Endothelial cell of umbilical vein (primary cell): ENCODE results near the gene CERS2. TPM values are rescaled to one million over a fixed set of nuclear protein-coding genes. Genes with fewer than 3 reads are reported as not detected.

ENCODE experiments used
- BruUV-seq: library from RNA; stranded (reverse); fragments of 400-500 nt; replicated peaks from 2 replicates; lab custom pipeline; 2021; lab: Mats Ljungman, UMichigan
- CTCF ChIA-PET: fragments of 300-600, 350-600 bp; sonication (Branson Sonifier 250); formaldehyde crosslinking; loops from one replicate; lab custom pipeline; 2021; ENCODE audit warnings: antibody characterized with exemption, inconsistent platforms; lab: Charles Lee
- POLR2A ChIA-PET: fragments of 300-600, 350-600 bp; sonication (Branson Sonifier 250); formaldehyde crosslinking; loops from one replicate; lab custom pipeline; 2021; ENCODE audit warnings: antibody characterized with exemption, inconsistent platforms; lab: Charles Lee
- DNase-seq: peaks from one replicate; pipeline ENCODE4 v3.0.0-alpha.2; 2011; ENCODE audit warnings: low read depth, low spot score
- FAIRE-seq: peaks from 2 replicates; lab custom pipeline; 2011; peaks lifted over from hg19 to GRCh38; lab: Jason Lieb, UNC
- H2AFZ ChIP-seq: 2 replicates; pipeline ENCODE4 v1.6.0; 2012; ENCODE audit warnings: low read depth, low read length, control low read depth, inconsistent platforms
- H3K27ac ChIP-seq: 2 replicates; pipeline ENCODE4 v1.5.1; 2011; ENCODE audit warnings: low read depth, mild to moderate bottlenecking, control low read depth, low read length, moderate library complexity; ENCODE audit not compliant: insufficient read depth
- H3K27me3 ChIP-seq, 2 experiments: 2 replicates each; pipeline versions ENCODE4 v1.6.0 to v1.6.1; 2011; ENCODE audit warnings: low read length in 2 of 2, mixed read lengths in 1 of 2; ENCODE audit not compliant: control insufficient read depth in 2 of 2, insufficient read depth in 2 of 2
- H3K36me3 ChIP-seq, 2 experiments: 2 replicates in 1 of 2; 3 replicates in 1 of 2; pipeline ENCODE4 v1.5.1; 2011; ENCODE audit warnings: low read length in 2 of 2, mild to moderate bottlenecking in 1 of 2, moderate library complexity in 1 of 2; ENCODE audit not compliant: control insufficient read depth in 2 of 2, insufficient read depth in 2 of 2; ENCODE audit errors: extremely low read depth in 1 of 2
- H3K4me1 ChIP-seq: 3 replicates; pipeline ENCODE4 v1.5.1; 2011; ENCODE audit warnings: mild to moderate bottlenecking, low read length; ENCODE audit not compliant: control insufficient read depth, insufficient read depth; ENCODE audit errors: extremely low read depth
- H3K4me2 ChIP-seq: 2 replicates; pipeline ENCODE4 v1.6.1; 2011; ENCODE audit warnings: low read length, control low read depth, mixed read lengths; ENCODE audit not compliant: insufficient read depth
- H3K4me3 ChIP-seq, 3 experiments: fragments of 200-600 bp in 1 of 3; sonication (generic), shearing (Covaris generic) in 1 of 3; replicated peaks in 1 of 3; 2 replicates each; pipeline ENCODE4 v1.5.1; 2011 to 2016; ENCODE audit warnings: control low read depth in 3 of 3, low read length in 3 of 3, mild to moderate bottlenecking in 2 of 3, inconsistent platforms in 1 of 3, low read depth in 1 of 3, moderate library complexity in 1 of 3; ENCODE audit not compliant: insufficient read depth in 1 of 3
- H3K79me2 ChIP-seq: 2 replicates; pipeline ENCODE4 v1.6.0; 2012; ENCODE audit warnings: low read length, inconsistent platforms; ENCODE audit not compliant: control insufficient read depth, insufficient read depth
- H3K9ac ChIP-seq: replicated peaks from 2 replicates; pipeline ENCODE3; 2011; ENCODE audit warnings: low read length, control low read depth; ENCODE audit not compliant: insufficient read depth; ENCODE audit errors: extremely low read depth
- H3K9me1 ChIP-seq: replicated peaks from 3 replicates; pipeline ENCODE4 v1.6.0; 2011; ENCODE audit warnings: mild to moderate bottlenecking, low read length; ENCODE audit not compliant: control insufficient read depth, insufficient read depth; ENCODE audit errors: extremely low read depth
- H3K9me3 ChIP-seq: replicated peaks from 2 replicates; pipeline ENCODE4 v1.5.1; 2012; ENCODE audit warnings: low read length, inconsistent platforms; ENCODE audit not compliant: control insufficient read depth, insufficient read depth
- H4K20me1 ChIP-seq: replicated peaks from 2 replicates; pipeline ENCODE3; 2011; ENCODE audit warnings: mild to moderate bottlenecking, low read length; ENCODE audit not compliant: control insufficient read depth, insufficient read depth; ENCODE audit errors: extremely low read depth
- EZH2 ChIP-seq: IDR thresholded peaks from 2 replicates; pipeline ENCODE4 v1.6.1; 2012; ENCODE audit warnings: borderline replicate concordance, low read depth, mild to moderate bottlenecking, moderate library complexity, low read length, inconsistent platforms; ENCODE audit not compliant: severe bottlenecking
- FOS ChIP-seq: IDR thresholded peaks from 2 replicates; pipeline ENCODE4 v1.6.1; 2011; ENCODE audit warnings: mild to moderate bottlenecking, low read length, moderate library complexity, borderline replicate concordance; ENCODE audit not compliant: insufficient read depth
- GATA2 ChIP-seq: IDR thresholded peaks from 2 replicates; pipeline ENCODE4 v1.7.0; 2011; ENCODE audit warnings: low read depth, mild to moderate bottlenecking, moderate library complexity, mixed read lengths, low read length; ENCODE audit not compliant: insufficient read length, insufficient read depth
- JUN ChIP-seq: IDR thresholded peaks from 2 replicates; pipeline ENCODE4 v1.6.1; 2011; ENCODE audit warnings: borderline replicate concordance, low read depth; ENCODE audit not compliant: insufficient read length, insufficient read depth
- MYC ChIP-seq: IDR thresholded peaks from one replicate; pipeline ENCODE4 v1.6.1; 2011; ENCODE audit warnings: mild to moderate bottlenecking, low read depth, low read length
- POLR2A ChIP-seq: IDR thresholded peaks from 2 replicates; pipeline ENCODE4 v1.6.1; 2012; ENCODE audit warnings: low read depth, mild to moderate bottlenecking, control low read depth, low read length
- POLR2AphosphoS5 ChIP-seq: IDR thresholded peaks from 2 replicates; pipeline ENCODE4 v1.6.1; 2012; ENCODE audit warnings: low read depth, mild to moderate bottlenecking, control low read depth, low read length, moderate library complexity; ENCODE audit not compliant: insufficient read depth
- dilution Hi-C: fragments of 300-500 bp; cut with MboI; formaldehyde crosslinking; loops from one replicate; pipeline ENCODE4 v1.15.0; 2019; ENCODE audit warnings: low sequenced_read_pairs; ENCODE audit not compliant: extremely low pct_ligation_motif_present
- intact Hi-C: fragments of 100-400 bp; cut with micrococcal nuclease; formaldehyde crosslinking; loops from one replicate; pipeline ENCODE4 v1.10.0; 2022
- polyA plus RNA-seq, 4 experiments: library from polyadenylated mRNA; depleted of rRNA in 3 of 4; stranded (reverse) in 3 of 4; unstranded in 1 of 4; fragments of >200 nt; gene quantifications; 2 replicates each; pipeline versions ENCODE4 v1.2.1 to v1.2.3, GENCODE V29; 2011 to 2012; ENCODE audit warnings: missing spikeins in 1 of 4
- total RNA-seq: library from RNA; stranded (reverse); gene quantifications from 2 replicates; pipeline ENCODE4 v1.2.3, GENCODE V29; 2021
- TF ChIP-seq, protein P1 (sequence below): IDR thresholded peaks from 2 replicates; pipeline ENCODE4 v1.6.1; 2011; ENCODE audit not compliant: insufficient read depth, insufficient read length
- TF ChIP-seq, protein P2 (sequence below), 2 donors: IDR thresholded peaks; 1 replicate in 1 of 2; 2 replicates in 1 of 2; pipeline ENCODE4 v1.5.1; 2011; ENCODE audit warnings: low read length in 2 of 2, mild to moderate bottlenecking in 2 of 2, moderate library complexity in 2 of 2, control low read depth in 1 of 2, inconsistent platforms in 1 of 2, low read depth in 1 of 2; ENCODE audit not compliant: insufficient read depth in 1 of 2; ENCODE audit errors: extremely low read depth in 1 of 2

Gene CERS2
- total and polyA plus RNA-seq, 2 donors (not counting 3 experiments of a cell fraction or from before 2014, with no cell fraction given), result 143 to 155 TPM

DNA sequence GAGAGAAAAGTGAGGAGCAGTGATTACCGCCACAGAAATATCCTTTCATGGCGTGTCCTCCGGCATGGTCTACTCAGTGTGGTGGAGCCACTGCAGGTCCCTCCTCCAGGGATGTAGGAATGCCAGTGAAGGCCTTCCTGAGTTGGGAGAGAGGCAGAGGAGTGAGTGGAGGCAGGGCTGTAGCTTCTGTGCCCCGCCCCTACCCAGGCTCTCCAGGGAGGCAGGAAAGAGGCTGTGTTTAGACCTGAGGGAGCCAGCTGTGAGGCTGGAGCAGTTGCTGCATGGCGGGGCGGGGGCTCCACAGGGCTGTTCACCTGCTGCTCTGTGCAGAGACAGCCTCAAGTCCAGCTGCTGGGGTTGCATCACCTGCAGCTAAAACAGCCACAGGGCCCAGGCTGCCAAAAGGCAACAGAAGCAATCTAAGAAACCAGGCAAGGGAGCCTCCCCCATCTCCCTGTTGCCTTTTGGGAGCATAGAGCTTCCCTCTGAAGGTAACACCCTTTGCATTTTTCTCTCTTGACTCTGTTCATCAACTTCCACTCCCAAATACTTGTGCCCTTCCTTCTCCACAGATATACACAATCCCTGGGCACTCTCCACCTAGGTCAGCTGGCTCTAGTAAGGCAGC is 6.7 kb upstream of the CERS2 start:
- no TSS peak for BruUV-seq
- DNase-seq, result no peak
- H3K79me2 ChIP-seq, result no peaks in the 10 kb centered on the region
- no peak overlapping the region for H3K27ac ChIP-seq
- no peaks in the 10 kb centered on the region for H3K27me3 ChIP-seq
- ChIA-PET CTCF (interaction anchor here (7.6 to 17.1 kb wide), 2 partner anchors 16 to 25 kb away, joined by 101 to 278 read pairs; partner anchors contain the start of gene MINDY1), POLR2A (interaction anchor here (1.2 kb wide), 1 partner anchor 25 kb away, joined by 3 read pairs; the partner anchor contains the start of gene MINDY1)
- no peaks in the 10 kb centered on the region for H3K36me3 ChIP-seq
- no peak overlapping the region for H2AFZ ChIP-seq
- H3K9me1 ChIP-seq, result no peaks in the 10 kb centered on the region
- H3K4me3 ChIP-seq, result no peak overlapping the region
- no peaks in the 10 kb centered on the region for H3K9me3 ChIP-seq
- peaks cover 22% of the 10 kb centered on the region for H3K4me1 ChIP-seq
- intact Hi-C loops, result no loop called here
- dilution Hi-C loops, result no loop called here
- H4K20me1 ChIP-seq, result no peaks in the 10 kb centered on the region
- FAIRE-seq, result no peak
- no peak for TF ChIP-seq POLR2AphosphoS5
- TF ChIP-seq MYC, result no peak
- no peak for TF ChIP-seq POLR2A
- no peak for TF ChIP-seq FOS
- TF ChIP-seq EZH2, result no peak
- no peak for TF ChIP-seq JUN
- TF ChIP-seq, protein P1, sequence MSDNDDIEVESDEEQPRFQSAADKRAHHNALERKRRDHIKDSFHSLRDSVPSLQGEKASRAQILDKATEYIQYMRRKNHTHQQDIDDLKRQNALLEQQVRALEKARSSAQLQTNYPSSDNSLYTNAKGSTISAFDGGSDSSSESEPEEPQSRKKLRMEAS, result no peak
- TF ChIP-seq GATA2, result no peak
- TF ChIP-seq, protein P2, sequence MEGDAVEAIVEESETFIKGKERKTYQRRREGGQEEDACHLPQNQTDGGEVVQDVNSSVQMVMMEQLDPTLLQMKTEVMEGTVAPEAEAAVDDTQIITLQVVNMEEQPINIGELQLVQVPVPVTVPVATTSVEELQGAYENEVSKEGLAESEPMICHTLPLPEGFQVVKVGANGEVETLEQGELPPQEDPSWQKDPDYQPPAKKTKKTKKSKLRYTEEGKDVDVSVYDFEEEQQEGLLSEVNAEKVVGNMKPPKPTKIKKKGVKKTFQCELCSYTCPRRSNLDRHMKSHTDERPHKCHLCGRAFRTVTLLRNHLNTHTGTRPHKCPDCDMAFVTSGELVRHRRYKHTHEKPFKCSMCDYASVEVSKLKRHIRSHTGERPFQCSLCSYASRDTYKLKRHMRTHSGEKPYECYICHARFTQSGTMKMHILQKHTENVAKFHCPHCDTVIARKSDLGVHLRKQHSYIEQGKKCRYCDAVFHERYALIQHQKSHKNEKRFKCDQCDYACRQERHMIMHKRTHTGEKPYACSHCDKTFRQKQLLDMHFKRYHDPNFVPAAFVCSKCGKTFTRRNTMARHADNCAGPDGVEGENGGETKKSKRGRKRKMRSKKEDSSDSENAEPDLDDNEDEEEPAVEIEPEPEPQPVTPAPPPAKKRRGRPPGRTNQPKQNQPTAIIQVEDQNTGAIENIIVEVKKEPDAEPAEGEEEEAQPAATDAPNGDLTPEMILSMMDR (IDR thresholded peaks at IDR 0.05; ENCODE audit: extremely low read depth in 1 of 2, insufficient read depth in 1 of 2, low read depth in 1 of 2, low read length in 2 of 2), result no peak
- no peak overlapping the region for H3K9ac ChIP-seq
- H3K4me2 ChIP-seq, result no peak overlapping the region
